Nucleus accumbens (tissue), 56 donors: ENCODE data around the gene PPFIA2.

Source experiments
- DNase-seq, 56 donors: peaks; one replicate each; lab custom pipeline; 2025; lab: John Stamatoyannopoulos, UW

Gene PPFIA2

GRCh38 chr12:81759190-81760051, at the start of gene PPFIA2:
PPFIA2 (minus strand) TSS chr12:81759350.
- DNase-seq, result peak in 53 of 56 donors; percentile 12 to 83 (median 54)

GRCh38 chr12:81800298-81801148, 41.4 kb upstream of the PPFIA2 start:
- peak in 2 of 56 donors; percentile 0 to 1 for DNase-seq

- no peak for DNase-seq
Observed at GRCh38 chr12:81798294-81798693, 39.1 kb upstream of the PPFIA2 start.

- DNase-seq, result no peak
Observed at GRCh38 chr12:81797100-81797499, 38.0 kb upstream of the PPFIA2 start.

GRCh38 chr12:81792666-81793065, 33.5 kb upstream of the PPFIA2 start:
- DNase-seq, result no peak

- DNase-seq, result no peak
Observed at GRCh38 chr12:81779216-81779615, 20.1 kb upstream of the PPFIA2 start.

GRCh38 chr12:81778719-81779118, 19.6 kb upstream of the PPFIA2 start:
- DNase-seq, result no peak

GRCh38 chr12:81758421-81759189, 545 bp downstream of the PPFIA2 start:
- DNase-seq, result peak in 53 of 56 donors; percentile 13 to 78 (median 55)

GRCh38 chr12:81757731-81758365, 1.3 kb downstream of the PPFIA2 start:
- peak in 4 of 56 donors; percentile 20 to 64 (median 26) for DNase-seq

GRCh38 chr12:81729781-81730180, 29.4 kb downstream of the PPFIA2 start:
- no peak for DNase-seq

GRCh38 chr12:81727391-81727790, 31.8 kb downstream of the PPFIA2 start:
- DNase-seq, result no peak

- DNase-seq, result no peak
Observed at GRCh38 chr12:81726634-81727033, 32.5 kb downstream of the PPFIA2 start.

GRCh38 chr12:81723361-81723760, 35.8 kb downstream of the PPFIA2 start:
- DNase-seq, result no peak

GRCh38 chr12:81722004-81722403, 37.1 kb downstream of the PPFIA2 start:
- no peak for DNase-seq

GRCh38 chr12:81718616-81719015, 40.5 kb downstream of the PPFIA2 start:
- no peak for DNase-seq

- DNase-seq, result peak in 7 of 56 donors; percentile 1 to 46 (median 8)
Observed at GRCh38 chr12:81712536-81712935, 46.6 kb downstream of the PPFIA2 start.

GRCh38 chr12:81705586-81705985, 53.6 kb downstream of the PPFIA2 start:
- no peak for DNase-seq

- DNase-seq, result no peak
Observed at GRCh38 chr12:81699551-81699950, 59.6 kb downstream of the PPFIA2 start.

GRCh38 chr12:81692008-81692407, 67.1 kb downstream of the PPFIA2 start:
- no peak for DNase-seq

- peak in 2 of 56 donors; percentile 0 to 21 for DNase-seq
Observed at GRCh38 chr12:81683881-81684280, 75.3 kb downstream of the PPFIA2 start.
